ENCODE measurements around the gene IFT27. TPM values are rescaled to one million over a fixed set of nuclear protein-coding genes. Genes with fewer than 3 reads are reported as not detected.

Gene IFT27
- total RNA-seq, 2 experiments from 2014 or later: 14.9 to 21.6 TPM

DNA sequence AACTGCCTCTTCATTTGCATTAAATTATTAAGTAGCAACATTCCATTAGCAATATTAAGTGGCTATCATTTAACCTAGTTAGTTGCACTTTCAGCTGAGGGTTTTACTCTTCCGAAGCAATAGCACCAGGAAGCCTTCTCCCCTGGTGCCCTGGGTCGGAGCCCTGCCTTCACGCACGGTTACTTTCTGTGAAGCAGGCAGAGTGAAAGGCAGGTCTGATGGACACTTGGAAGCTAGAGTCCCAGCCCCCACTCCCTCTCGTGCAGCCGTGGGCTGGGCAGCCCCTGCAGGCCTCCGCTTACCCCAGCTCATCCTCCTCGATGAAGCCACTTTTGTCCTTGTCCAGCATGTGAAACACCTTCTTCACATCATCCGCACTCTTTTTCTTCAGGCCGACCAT lies 38.9 kb upstream of the IFT27 start:
- CTCF ChIA-PET: no interaction called here
- peaks cover 47% of the 10 kb centered on the region for H3K27me3 Mint-ChIP-seq
- intact Hi-C loops (cut with DNase I, micrococcal nuclease): no loop called here
- POLR2A ChIA-PET: no interaction called here
- peaks cover 5% of the 10 kb centered on the region for H3K4me1 Mint-ChIP-seq
- H3K36me3 Mint-ChIP-seq (ENCODE audit: low read depth): no peaks in the 10 kb centered on the region
- H3K4me3 Mint-ChIP-seq: no peak overlapping the region
- H3K9me3 Mint-ChIP-seq (ENCODE audit: low read depth): no peaks in the 10 kb centered on the region
- no peak for ATAC-seq
- no peak for DNase-seq
- H3K27ac Mint-ChIP-seq: no peak overlapping the region

DNA sequence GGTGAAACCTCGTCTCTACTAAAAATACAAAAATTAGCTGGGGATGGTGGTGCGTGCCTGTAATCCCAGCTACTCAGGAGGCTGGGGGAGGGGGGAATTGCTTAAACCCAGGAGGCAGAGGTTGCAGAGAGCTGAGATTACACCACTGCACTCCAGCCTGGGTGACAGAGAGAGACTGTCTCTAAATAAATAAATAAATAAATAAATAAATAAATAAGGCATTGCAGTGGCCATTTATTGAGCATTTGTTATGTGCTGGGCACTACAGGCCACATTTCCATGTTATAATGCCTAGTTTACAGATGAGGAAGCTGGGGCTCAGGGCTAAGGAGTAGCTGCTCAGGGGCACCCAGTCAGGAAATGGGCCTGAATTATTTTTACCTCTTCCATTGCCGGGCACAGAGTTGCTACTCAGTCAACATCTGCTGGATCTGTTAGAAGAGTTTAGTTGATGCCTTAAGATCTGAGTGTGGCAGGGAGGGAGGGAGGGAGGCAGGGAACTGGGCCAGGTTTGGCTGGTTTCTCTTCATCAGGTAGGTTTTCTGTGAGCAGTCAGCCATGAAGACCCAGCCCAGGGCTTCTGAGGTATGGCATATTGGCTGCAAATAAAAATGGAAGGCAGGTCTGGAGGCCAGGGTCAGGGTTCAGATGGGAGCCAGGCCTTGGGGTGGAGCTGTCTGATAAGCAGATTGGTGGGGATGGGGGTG lies 35.3 kb upstream of the IFT27 start:
- ChIA-PET CTCF (interaction anchor here (1.0 kb wide), 1 partner anchor 29 kb away, joined by 4 read pairs; no protein-coding TSS in a partner anchor), POLR2A (no interaction called here)
- DNase-seq (no peak), ATAC-seq (no peak)
- H3K27me3 Mint-ChIP-seq: peaks cover 26% of the 10 kb centered on the region
- peaks cover 17% of the 10 kb centered on the region for H3K4me1 Mint-ChIP-seq
- intact Hi-C loops (cut with DNase I, micrococcal nuclease): no loop called here
- no peaks in the 10 kb centered on the region for H3K9me3 Mint-ChIP-seq (ENCODE audit: low read depth)
- no peak overlapping the region for H3K4me3 Mint-ChIP-seq
- no peaks in the 10 kb centered on the region for H3K36me3 Mint-ChIP-seq (ENCODE audit: low read depth)
- no peak overlapping the region for H3K27ac Mint-ChIP-seq

DNA sequence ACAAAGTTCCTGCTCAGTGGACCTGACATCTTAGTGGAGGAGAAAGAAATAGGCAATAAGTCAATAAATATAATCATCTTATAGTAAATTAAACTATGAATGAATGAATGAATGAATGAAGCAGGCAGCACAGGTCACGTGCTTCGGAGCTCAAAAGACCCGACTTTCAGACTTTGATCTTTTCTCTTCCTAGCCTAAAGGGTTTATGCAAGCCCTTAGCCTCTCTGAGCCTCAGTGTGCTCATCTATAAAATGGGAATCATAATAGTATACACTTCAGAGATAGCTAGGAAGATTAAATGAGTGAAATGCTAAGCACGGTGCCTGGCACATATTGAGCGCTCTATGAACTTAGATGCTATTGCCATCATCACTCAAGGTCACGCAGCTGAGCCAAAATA lies 33.4 kb upstream of the IFT27 start:
- no peak for DNase-seq
- H3K4me1 Mint-ChIP-seq: peaks cover 17% of the 10 kb centered on the region
- intact Hi-C loops (cut with DNase I, micrococcal nuclease): no loop called here
- POLR2A ChIA-PET: no interaction called here
- ATAC-seq: no peak
- peaks cover 11% of the 10 kb centered on the region for H3K27me3 Mint-ChIP-seq
- H3K36me3 Mint-ChIP-seq (ENCODE audit: low read depth): no peaks in the 10 kb centered on the region
- CTCF ChIA-PET: interaction anchor here (0.6 to 1.2 kb wide), 3 partner anchors 23 to 50 kb away, joined by 3 read pairs; no protein-coding TSS in a partner anchor
- no peak overlapping the region for H3K4me3 Mint-ChIP-seq
- no peaks in the 10 kb centered on the region for H3K9me3 Mint-ChIP-seq (ENCODE audit: low read depth)
- H3K27ac Mint-ChIP-seq: no peak overlapping the region

DNA sequence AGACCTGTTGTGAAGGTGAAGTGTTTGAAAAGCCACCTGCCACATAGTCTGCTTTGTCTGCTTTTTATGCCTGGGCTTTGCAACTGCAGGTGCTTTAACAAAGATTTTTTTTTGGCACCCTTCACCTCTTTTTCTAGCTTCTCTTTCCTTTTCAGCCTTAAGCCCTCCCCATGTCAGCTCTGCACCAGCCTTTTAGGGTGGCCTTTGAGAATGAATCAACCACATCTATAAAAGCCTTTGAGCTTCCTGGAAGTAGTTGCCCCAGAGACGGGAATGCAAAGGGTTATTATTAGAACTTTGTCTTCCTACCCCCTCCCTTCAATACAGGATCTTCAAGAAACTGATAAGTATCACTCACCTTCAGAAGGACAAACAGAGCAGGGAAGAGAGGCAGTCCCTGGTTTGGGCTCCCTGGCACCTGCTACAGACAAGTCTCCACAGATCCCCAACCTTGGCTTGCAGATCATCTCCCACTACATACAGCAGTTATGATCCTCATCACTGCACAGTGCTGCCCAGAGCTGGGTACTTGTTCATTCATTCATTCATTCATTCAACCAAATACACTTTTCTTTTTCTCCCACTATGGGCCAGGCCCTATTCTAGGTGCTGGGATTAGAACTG lies 32.9 kb upstream of the IFT27 start:
- no peaks in the 10 kb centered on the region for H3K9me3 Mint-ChIP-seq (ENCODE audit: low read depth)
- ChIA-PET CTCF (interaction anchor here (0.6 to 1.2 kb wide), 7 partner anchors 22 to 200 kb away, joined by 3 to 4 read pairs (median 3); no protein-coding TSS in a partner anchor), POLR2A (no interaction called here)
- no peak for DNase-seq
- H3K27me3 Mint-ChIP-seq: peaks cover 8% of the 10 kb centered on the region
- no peak overlapping the region for H3K4me3 Mint-ChIP-seq
- intact Hi-C loops (cut with DNase I, micrococcal nuclease): no loop called here
- peaks cover 17% of the 10 kb centered on the region for H3K4me1 Mint-ChIP-seq
- no peak for ATAC-seq
- H3K27ac Mint-ChIP-seq: no peak overlapping the region
- H3K36me3 Mint-ChIP-seq (ENCODE audit: low read depth): no peaks in the 10 kb centered on the region

DNA sequence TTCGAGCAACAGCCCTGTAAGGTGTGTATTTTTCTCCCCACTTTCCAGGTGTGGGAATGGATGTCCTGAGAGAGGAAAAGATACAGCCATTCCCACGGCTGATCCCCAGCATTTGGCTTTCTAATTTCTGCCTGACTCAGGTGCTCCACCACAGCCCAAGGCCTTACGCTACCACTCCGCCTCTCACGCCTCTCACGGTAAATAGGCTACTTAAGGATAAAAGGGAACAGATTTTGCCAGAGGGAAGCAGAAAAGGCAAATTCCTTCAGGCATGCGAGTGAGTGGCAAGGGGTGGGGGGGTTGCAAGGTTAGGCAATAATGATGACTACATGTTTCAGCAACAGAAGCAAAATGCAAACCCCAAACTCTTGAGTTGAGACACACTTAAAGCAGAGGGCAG lies 31.7 kb upstream of the IFT27 start:
- H3K4me3 Mint-ChIP-seq: no peak overlapping the region
- H3K27ac Mint-ChIP-seq: no peak overlapping the region
- CTCF ChIA-PET: interaction anchor here (0.6 to 1.2 kb wide), 2 partner anchors 20 to 26 kb away, joined by 3 to 4 read pairs; no protein-coding TSS in a partner anchor
- H3K9me3 Mint-ChIP-seq (ENCODE audit: low read depth): no peaks in the 10 kb centered on the region
- H3K36me3 Mint-ChIP-seq (ENCODE audit: low read depth): no peaks in the 10 kb centered on the region
- intact Hi-C loops (cut with DNase I, micrococcal nuclease): no loop called here
- peaks cover 4% of the 10 kb centered on the region for H3K27me3 Mint-ChIP-seq
- ATAC-seq (no peak), DNase-seq (no peak)
- POLR2A ChIA-PET: no interaction called here
- peaks cover 17% of the 10 kb centered on the region for H3K4me1 Mint-ChIP-seq

- intact Hi-C loops (cut with DNase I, micrococcal nuclease): no loop called here
- no peaks in the 10 kb centered on the region for H3K9me3 Mint-ChIP-seq (ENCODE audit: low read depth)
- no peak overlapping the region for H3K27ac Mint-ChIP-seq
- DNase-seq (no peak), ATAC-seq (no peak)
- H3K27me3 Mint-ChIP-seq: peaks cover 6% of the 10 kb centered on the region
- no peaks in the 10 kb centered on the region for H3K36me3 Mint-ChIP-seq (ENCODE audit: low read depth)
- no peak overlapping the region for H3K4me3 Mint-ChIP-seq
- CTCF ChIA-PET: interaction anchor here (0.6 to 0.9 kb wide), 3 partner anchors 12 to 33 kb away, joined by 3 read pairs; no protein-coding TSS in a partner anchor
- H3K4me1 Mint-ChIP-seq: peaks cover 17% of the 10 kb centered on the region
- POLR2A ChIA-PET: no interaction called here
Observed at GRCh38 chr22:36806835-36807234, 30.9 kb upstream of the IFT27 start.

GRCh38 chr22:36803358-36803757 lies 27.4 kb upstream of the IFT27 start:
- ATAC-seq (no peak), DNase-seq (no peak)
- Mint-ChIP-seq H3K27ac (no peak overlapping the region), H3K4me1 (peaks cover 8% of the 10 kb centered on the region), H3K27me3 (peaks cover 9% of the 10 kb centered on the region), H3K9me3 (ENCODE audit: low read depth) (no peaks in the 10 kb centered on the region), H3K4me3 (no peak overlapping the region), H3K36me3 (ENCODE audit: low read depth) (no peaks in the 10 kb centered on the region)
- ChIA-PET CTCF (interaction anchor here (1.0 to 1.4 kb wide), 2 partner anchors 50 to 53 kb away, joined by 3 to 6 read pairs; no protein-coding TSS in a partner anchor), POLR2A (no interaction called here)
- intact Hi-C loops (cut with DNase I, micrococcal nuclease): no loop called here

- Mint-ChIP-seq H3K9me3 (ENCODE audit: low read depth) (no peaks in the 10 kb centered on the region), H3K27ac (no peak overlapping the region), H3K4me3 (no peak overlapping the region), H3K27me3 (peaks cover 11% of the 10 kb centered on the region), H3K4me1 (no peaks in the 10 kb centered on the region), H3K36me3 (ENCODE audit: low read depth) (no peaks in the 10 kb centered on the region)
- ATAC-seq: no peak
- no peak for DNase-seq
- ChIA-PET CTCF (no interaction called here), POLR2A (no interaction called here)
- intact Hi-C loops (cut with DNase I, micrococcal nuclease): no loop called here
Observed at GRCh38 chr22:36798674-36799066, 22.8 kb upstream of the IFT27 start.

- H3K9me3 Mint-ChIP-seq (ENCODE audit: low read depth): no peaks in the 10 kb centered on the region
- no peaks in the 10 kb centered on the region for H3K4me1 Mint-ChIP-seq
- CTCF ChIA-PET: no interaction called here
- ATAC-seq: no peak
- H3K27ac Mint-ChIP-seq: no peak overlapping the region
- DNase-seq: no peak
- POLR2A ChIA-PET: no interaction called here
- intact Hi-C loops (cut with DNase I, micrococcal nuclease): no loop called here
- no peak overlapping the region for H3K4me3 Mint-ChIP-seq
- H3K27me3 Mint-ChIP-seq: peaks cover 7% of the 10 kb centered on the region
- H3K36me3 Mint-ChIP-seq (ENCODE audit: low read depth): no peaks in the 10 kb centered on the region
Observed at GRCh38 chr22:36797911-36798673, 22.2 kb upstream of the IFT27 start.

GRCh38 chr22:36797374-36797773 lies 21.5 kb upstream of the IFT27 start:
- Mint-ChIP-seq H3K36me3 (ENCODE audit: low read depth) (no peaks in the 10 kb centered on the region), H3K4me1 (no peaks in the 10 kb centered on the region), H3K9me3 (ENCODE audit: low read depth) (no peaks in the 10 kb centered on the region), H3K4me3 (no peak overlapping the region), H3K27ac (no peak overlapping the region), H3K27me3 (peaks cover 6% of the 10 kb centered on the region)
- ChIA-PET POLR2A (no interaction called here), CTCF (no interaction called here)
- intact Hi-C loops (cut with DNase I, micrococcal nuclease): no loop called here
- no peak for DNase-seq
- no peak for ATAC-seq

GRCh38 chr22:36796552-36797175 lies 20.7 kb upstream of the IFT27 start:
- DNase-seq (no peak), ATAC-seq (no peak)
- CTCF ChIA-PET: interaction anchor here (0.5 to 1.4 kb wide), 2 partner anchors 59 to 121 kb away, joined by 3 read pairs; no protein-coding TSS in a partner anchor
- no peak overlapping the region for H3K27ac Mint-ChIP-seq
- intact Hi-C loops (cut with DNase I, micrococcal nuclease): no loop called here
- POLR2A ChIA-PET: interaction anchor here (0.5 kb wide), 1 partner anchor 15 kb away, joined by 3 read pairs; no protein-coding TSS in a partner anchor
- H3K27me3 Mint-ChIP-seq: peaks cover 3% of the 10 kb centered on the region
- no peaks in the 10 kb centered on the region for H3K9me3 Mint-ChIP-seq (ENCODE audit: low read depth)
- H3K4me3 Mint-ChIP-seq: no peak overlapping the region
- H3K4me1 Mint-ChIP-seq: no peaks in the 10 kb centered on the region
- H3K36me3 Mint-ChIP-seq (ENCODE audit: low read depth): no peaks in the 10 kb centered on the region
